ENCODE results near the gene TMEM132E.

The TMEM132E gene

GRCh38 chr17:34614698-34615097 lies 35.3 kb downstream of the TMEM132E start:
- no peak for DNase-seq (ENCODE audit: low spot score)

DNA sequence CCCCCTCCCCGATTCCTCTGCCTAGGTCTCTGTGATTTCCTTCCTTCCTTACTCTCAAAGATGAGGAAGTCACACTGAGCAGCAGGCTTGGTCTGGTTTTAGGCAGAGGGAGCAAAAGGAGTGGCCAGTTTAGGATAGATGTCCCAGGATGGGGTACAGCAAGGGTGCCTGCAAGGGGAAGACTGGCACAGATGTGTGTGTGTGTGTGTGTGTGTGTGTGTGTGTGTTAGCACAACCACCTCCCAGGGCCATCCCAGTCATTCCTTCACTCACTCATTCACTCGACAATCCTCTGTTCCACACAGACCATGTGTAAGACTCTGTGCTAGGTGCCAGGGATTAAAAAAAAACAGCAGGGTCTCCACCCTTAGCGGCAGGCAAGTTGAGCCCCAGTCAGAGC lies 35.9 kb downstream of the TMEM132E start:
- TF ChIP-seq, protein P1, sequence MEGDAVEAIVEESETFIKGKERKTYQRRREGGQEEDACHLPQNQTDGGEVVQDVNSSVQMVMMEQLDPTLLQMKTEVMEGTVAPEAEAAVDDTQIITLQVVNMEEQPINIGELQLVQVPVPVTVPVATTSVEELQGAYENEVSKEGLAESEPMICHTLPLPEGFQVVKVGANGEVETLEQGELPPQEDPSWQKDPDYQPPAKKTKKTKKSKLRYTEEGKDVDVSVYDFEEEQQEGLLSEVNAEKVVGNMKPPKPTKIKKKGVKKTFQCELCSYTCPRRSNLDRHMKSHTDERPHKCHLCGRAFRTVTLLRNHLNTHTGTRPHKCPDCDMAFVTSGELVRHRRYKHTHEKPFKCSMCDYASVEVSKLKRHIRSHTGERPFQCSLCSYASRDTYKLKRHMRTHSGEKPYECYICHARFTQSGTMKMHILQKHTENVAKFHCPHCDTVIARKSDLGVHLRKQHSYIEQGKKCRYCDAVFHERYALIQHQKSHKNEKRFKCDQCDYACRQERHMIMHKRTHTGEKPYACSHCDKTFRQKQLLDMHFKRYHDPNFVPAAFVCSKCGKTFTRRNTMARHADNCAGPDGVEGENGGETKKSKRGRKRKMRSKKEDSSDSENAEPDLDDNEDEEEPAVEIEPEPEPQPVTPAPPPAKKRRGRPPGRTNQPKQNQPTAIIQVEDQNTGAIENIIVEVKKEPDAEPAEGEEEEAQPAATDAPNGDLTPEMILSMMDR (IDR thresholded peaks at IDR 0.05; ENCODE audit: extremely low read depth, missing control alignments) = no peak
- no peak for DNase-seq (ENCODE audit: low spot score)

More at GRCh38 chr17:34614698-34615097, 35.3 kb downstream of the TMEM132E start:
- TF ChIP-seq, protein P1 (IDR thresholded peaks at IDR 0.05; ENCODE audit: extremely low read depth, missing control alignments) = no peak

GRCh38 chr17:34616148-34616547 lies 36.8 kb downstream of the TMEM132E start:
- no peak for DNase-seq (ENCODE audit: low spot score)
- TF ChIP-seq, protein P1 (IDR thresholded peaks at IDR 0.05; ENCODE audit: extremely low read depth, missing control alignments) = no peak

DNA sequence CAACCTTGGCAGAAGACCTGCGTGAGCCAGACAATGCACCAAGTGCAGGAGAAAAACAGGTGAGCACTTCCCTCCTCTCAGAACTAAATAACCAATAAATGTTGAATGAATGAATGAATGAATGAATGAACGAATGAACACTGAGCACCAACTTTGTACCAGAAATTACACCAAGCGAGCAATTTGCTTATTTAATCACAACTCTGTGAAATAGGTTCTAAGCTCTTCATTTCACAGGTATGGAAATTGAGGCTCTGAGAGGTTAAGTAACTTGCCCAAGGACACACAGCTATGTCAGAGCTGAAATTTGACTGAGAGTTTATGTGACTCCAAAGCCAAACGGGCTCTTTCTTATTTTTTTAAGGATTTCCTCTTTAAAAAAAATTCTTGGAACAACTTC lies 38.0 kb downstream of the TMEM132E start:
- no peak for DNase-seq (ENCODE audit: low spot score)
- TF ChIP-seq, protein P1 (IDR thresholded peaks at IDR 0.05; ENCODE audit: extremely low read depth, missing control alignments) = no peak

DNA sequence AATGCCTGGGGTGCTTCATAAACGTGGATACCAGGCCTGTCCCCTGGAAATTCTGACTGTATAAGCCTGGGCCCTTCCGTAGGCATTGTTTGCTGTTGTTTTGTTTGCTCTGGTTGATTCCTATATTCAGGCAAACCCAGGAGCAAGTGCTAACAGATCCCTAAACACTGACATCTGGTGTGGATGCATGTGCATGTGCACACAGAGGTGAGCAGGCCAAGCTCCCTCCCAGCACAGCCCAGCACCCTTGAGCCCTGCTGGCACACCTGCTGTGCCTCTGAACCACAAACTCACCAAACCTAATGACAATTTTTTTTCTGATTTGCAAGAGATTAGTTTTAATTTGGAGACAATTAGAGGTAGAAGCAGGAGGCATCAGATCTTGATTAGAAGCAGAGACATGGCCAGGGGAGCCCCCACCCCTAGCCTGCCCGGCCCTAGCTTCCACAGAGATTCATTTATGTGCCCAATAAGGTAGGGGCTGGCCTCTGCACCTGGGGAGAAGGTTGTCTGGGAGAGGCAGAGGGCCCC lies 40.4 kb downstream of the TMEM132E start:
- no peak for DNase-seq (ENCODE audit: low spot score)
- TF ChIP-seq, protein P1 (IDR thresholded peaks at IDR 0.05; ENCODE audit: extremely low read depth, missing control alignments) = no peak

GRCh38 chr17:34620458-34620857 lies 41.1 kb downstream of the TMEM132E start:
- TF ChIP-seq, protein P1 (IDR thresholded peaks at IDR 0.05; ENCODE audit: extremely low read depth, missing control alignments) = no peak
- no peak for DNase-seq (ENCODE audit: low spot score)

DNA sequence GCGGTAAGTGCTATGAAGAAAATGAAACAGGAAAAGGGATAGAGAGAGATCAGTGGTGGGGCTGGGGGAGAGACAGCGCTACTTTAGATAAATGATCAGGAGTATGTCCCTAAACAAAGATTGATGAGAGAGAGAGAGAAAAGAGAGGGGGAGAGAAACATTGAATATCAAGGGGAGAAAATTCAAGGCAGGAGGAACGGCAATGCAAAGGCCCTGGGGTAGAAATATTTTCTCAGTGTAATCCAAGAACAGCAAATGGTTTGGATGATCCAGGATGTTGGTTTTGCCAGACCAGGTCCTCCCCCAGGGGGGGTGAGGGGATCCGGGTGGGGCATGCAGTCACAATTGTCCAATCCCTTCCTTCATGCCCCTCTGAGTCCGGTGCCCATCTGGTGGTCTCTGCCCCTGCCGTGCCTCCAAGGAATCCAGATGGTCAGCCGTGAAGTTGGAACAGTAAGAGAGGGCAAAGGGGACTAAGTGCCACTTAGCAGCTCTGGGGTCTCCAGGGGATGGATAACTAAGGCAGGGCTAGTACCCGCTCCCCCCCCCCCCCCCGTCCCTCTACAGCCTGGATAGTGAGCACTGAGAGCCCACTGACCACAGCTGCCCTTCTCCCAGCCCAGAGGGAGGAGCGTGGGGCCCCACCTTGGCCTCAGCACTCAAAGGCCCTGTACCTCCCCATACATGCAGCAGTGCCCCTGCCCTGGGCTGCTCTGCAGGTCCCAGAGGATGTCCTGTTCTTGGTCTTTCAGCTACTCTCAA lies 43.7 kb downstream of the TMEM132E start:
- no peak for DNase-seq (ENCODE audit: low spot score)
- TF ChIP-seq, protein P1 (IDR thresholded peaks at IDR 0.05; ENCODE audit: extremely low read depth, missing control alignments) = no peak
